Activated T-helper 1 cell treated with anti-CD3 and anti-CD28 coated beads, Interleukin-12 subunit alpha, Interleukin-12 subunit beta, Interleukin-2, Interleukin-4 antibody, amounts not matched to agents 30 ng/mL and 10 ng/mL and 1 ng/mL, durations not matched to agents 14 hours and 24 hours and 36 hours (primary cell): ENCODE results near the gene IL1RL2. TPM values are rescaled to one million over a fixed set of nuclear protein-coding genes. Genes with fewer than 3 reads are reported as not detected.

ENCODE experiments used
- DNase-seq: peaks from one replicate; pipeline ENCODE4 v3.0.0; 2021; ENCODE audit warnings: low spot score
- H3K27ac Mint-ChIP-seq: one replicate; pipeline ENCODE4 v1.8.0; 2021; ENCODE audit warnings: mild to moderate bottlenecking, mixed read lengths
- H3K27me3 Mint-ChIP-seq: one replicate; pipeline ENCODE4 v1.8.0; 2022; ENCODE audit warnings: mild to moderate bottlenecking, moderate library complexity, mixed read lengths; ENCODE audit not compliant: insufficient read depth
- H3K36me3 Mint-ChIP-seq: one replicate; pipeline ENCODE4 v1.8.0; 2021; ENCODE audit warnings: low read depth, mixed read lengths
- H3K4me1 Mint-ChIP-seq: one replicate; pipeline ENCODE4 v1.8.0; 2021; ENCODE audit warnings: low read depth, mixed read lengths
- H3K4me3 Mint-ChIP-seq: one replicate; pipeline ENCODE4 v1.8.0; 2021; ENCODE audit warnings: mild to moderate bottlenecking, moderate library complexity, mixed read lengths
- H3K9me3 Mint-ChIP-seq: one replicate; pipeline ENCODE4 v1.8.0; 2021; ENCODE audit warnings: mixed read lengths
- intact Hi-C: fragments of 100-400 bp; cut with micrococcal nuclease; formaldehyde crosslinking; loops from one replicate; pipeline ENCODE4 v1.15.1; 2024
- total RNA-seq: library from RNA; stranded (reverse); gene quantifications from 2 replicates; pipeline ENCODE4 v1.2.3, GENCODE V29; 2022

Gene IL1RL2
- total RNA-seq, 1 donor from 2014 or later = 0.16 TPM

GRCh38 chr2:102187496-102188150 lies 800 bp downstream of the IL1RL2 start:
- H3K27ac Mint-ChIP-seq = peak overlapping the region; percentile 63

GRCh38 chr2:102190430-102191107 lies 3.7 kb downstream of the IL1RL2 start:
- H3K27ac Mint-ChIP-seq = no peak overlapping the region
- H3K27me3 Mint-ChIP-seq = peaks cover 13% of the 10 kb centered on the region

More at GRCh38 chr2:102187496-102188150, 800 bp downstream of the IL1RL2 start:
- no peak for DNase-seq
- H3K4me1 Mint-ChIP-seq = peaks cover 17% of the 10 kb centered on the region
- no peaks in the 10 kb centered on the region for H3K9me3 Mint-ChIP-seq
- H3K4me3 Mint-ChIP-seq = peak overlapping the region; percentile 73
- no peaks in the 10 kb centered on the region for H3K36me3 Mint-ChIP-seq
- intact Hi-C loops = loop anchor here (10.0 kb wide), 1 partner anchor 303 kb away; no protein-coding TSS in a partner anchor
- peaks cover 23% of the 10 kb centered on the region for H3K27me3 Mint-ChIP-seq

GRCh38 chr2:102191501-102191900 lies 4.7 kb downstream of the IL1RL2 start:
- no peak overlapping the region for H3K27ac Mint-ChIP-seq
- no peaks in the 10 kb centered on the region for H3K9me3 Mint-ChIP-seq
- peaks cover 10% of the 10 kb centered on the region for H3K4me1 Mint-ChIP-seq
- DNase-seq = no peak
- H3K27me3 Mint-ChIP-seq = peaks cover 8% of the 10 kb centered on the region
- no peak overlapping the region for H3K4me3 Mint-ChIP-seq
- intact Hi-C loops = no loop called here
- no peaks in the 10 kb centered on the region for H3K36me3 Mint-ChIP-seq

More at GRCh38 chr2:102190430-102191107, 3.7 kb downstream of the IL1RL2 start:
- H3K4me3 Mint-ChIP-seq = no peak overlapping the region
- intact Hi-C loops = no loop called here
- no peak for DNase-seq
- no peaks in the 10 kb centered on the region for H3K36me3 Mint-ChIP-seq
- peaks cover 11% of the 10 kb centered on the region for H3K4me1 Mint-ChIP-seq
- no peaks in the 10 kb centered on the region for H3K9me3 Mint-ChIP-seq

- Mint-ChIP-seq H3K4me1 (peaks cover 11% of the 10 kb centered on the region), H3K9me3 (no peaks in the 10 kb centered on the region), H3K36me3 (no peaks in the 10 kb centered on the region), H3K27ac (no peak overlapping the region), H3K27me3 (peaks cover 6% of the 10 kb centered on the region), H3K4me3 (no peak overlapping the region)
- intact Hi-C loops = no loop called here
- DNase-seq = no peak
Measured at GRCh38 chr2:102193074-102193473, 6.3 kb downstream of the IL1RL2 start.

GRCh38 chr2:102194609-102195268 lies 7.9 kb downstream of the IL1RL2 start:
- no peak overlapping the region for H3K27ac Mint-ChIP-seq
- no peak overlapping the region for H3K4me3 Mint-ChIP-seq
- no peaks in the 10 kb centered on the region for H3K9me3 Mint-ChIP-seq
- H3K36me3 Mint-ChIP-seq = no peaks in the 10 kb centered on the region
- H3K4me1 Mint-ChIP-seq = peaks cover 10% of the 10 kb centered on the region
- DNase-seq = no peak
- intact Hi-C loops = no loop called here
- H3K27me3 Mint-ChIP-seq = peaks cover 8% of the 10 kb centered on the region

- no peak for DNase-seq
- Mint-ChIP-seq H3K36me3 (no peaks in the 10 kb centered on the region), H3K4me1 (peaks cover 10% of the 10 kb centered on the region), H3K9me3 (no peaks in the 10 kb centered on the region), H3K27me3 (peaks cover 4% of the 10 kb centered on the region), H3K27ac (no peak overlapping the region), H3K4me3 (no peak overlapping the region)
- intact Hi-C loops = no loop called here
Measured at GRCh38 chr2:102197389-102198137, 10.7 kb downstream of the IL1RL2 start.

GRCh38 chr2:102200539-102200938 lies 13.7 kb downstream of the IL1RL2 start:
- Mint-ChIP-seq H3K27me3 (peaks cover 9% of the 10 kb centered on the region), H3K36me3 (no peaks in the 10 kb centered on the region), H3K9me3 (peaks cover 11% of the 10 kb centered on the region), H3K4me1 (peaks cover 10% of the 10 kb centered on the region), H3K4me3 (no peak overlapping the region), H3K27ac (no peak overlapping the region)
- DNase-seq = no peak
- intact Hi-C loops = no loop called here

- H3K36me3 Mint-ChIP-seq = no peaks in the 10 kb centered on the region
- H3K4me1 Mint-ChIP-seq = no peaks in the 10 kb centered on the region
- H3K27ac Mint-ChIP-seq = no peak overlapping the region
- no peak overlapping the region for H3K4me3 Mint-ChIP-seq
- H3K9me3 Mint-ChIP-seq = peaks cover 14% of the 10 kb centered on the region
- H3K27me3 Mint-ChIP-seq = peaks cover 9% of the 10 kb centered on the region
- no peak for DNase-seq
- intact Hi-C loops = no loop called here
Measured at GRCh38 chr2:102204638-102205037, 17.8 kb downstream of the IL1RL2 start.

- DNase-seq = no peak
- Mint-ChIP-seq H3K27me3 (peaks cover 9% of the 10 kb centered on the region), H3K36me3 (no peaks in the 10 kb centered on the region), H3K27ac (no peak overlapping the region), H3K9me3 (peaks cover 14% of the 10 kb centered on the region), H3K4me3 (no peak overlapping the region), H3K4me1 (no peaks in the 10 kb centered on the region)
- intact Hi-C loops = no loop called here
Measured at GRCh38 chr2:102206666-102207341, 20.0 kb downstream of the IL1RL2 start.

GRCh38 chr2:102208774-102209173 lies 22.0 kb downstream of the IL1RL2 start:
- no peaks in the 10 kb centered on the region for H3K4me1 Mint-ChIP-seq
- no peak overlapping the region for H3K27ac Mint-ChIP-seq
- intact Hi-C loops = no loop called here
- H3K27me3 Mint-ChIP-seq = peaks cover 5% of the 10 kb centered on the region
- DNase-seq = no peak
- no peaks in the 10 kb centered on the region for H3K36me3 Mint-ChIP-seq
- H3K4me3 Mint-ChIP-seq = no peak overlapping the region
- H3K9me3 Mint-ChIP-seq = peaks cover 13% of the 10 kb centered on the region

GRCh38 chr2:102209474-102209873 lies 22.7 kb downstream of the IL1RL2 start:
- intact Hi-C loops = no loop called here
- H3K27me3 Mint-ChIP-seq = peaks cover 5% of the 10 kb centered on the region
- H3K4me1 Mint-ChIP-seq = no peaks in the 10 kb centered on the region
- no peak overlapping the region for H3K27ac Mint-ChIP-seq
- H3K36me3 Mint-ChIP-seq = no peaks in the 10 kb centered on the region
- H3K9me3 Mint-ChIP-seq = peaks cover 9% of the 10 kb centered on the region
- DNase-seq = no peak
- no peak overlapping the region for H3K4me3 Mint-ChIP-seq

GRCh38 chr2:102217032-102217431 lies 30.2 kb downstream of the IL1RL2 start:
- Mint-ChIP-seq H3K27ac (no peak overlapping the region), H3K4me1 (peaks cover 16% of the 10 kb centered on the region), H3K4me3 (no peak overlapping the region), H3K27me3 (peaks cover 2% of the 10 kb centered on the region), H3K9me3 (peaks cover 40% of the 10 kb centered on the region), H3K36me3 (peaks cover 20% of the 10 kb centered on the region)
- intact Hi-C loops = no loop called here
- no peak for DNase-seq
